Neural cell (in vitro differentiated cells): ENCODE data around the gene HAGHL. TPM values are rescaled to one million over a fixed set of nuclear protein-coding genes. Genes with fewer than 3 reads are reported as not detected.

Experiments
- H2AFZ ChIP-seq: fragments of 200-600, 300-800 bp; sonication (generic), shearing (Covaris generic); 2 replicates; pipeline ENCODE4 v1.6.0; 2014; ENCODE audit warnings: low read depth, mild to moderate bottlenecking, antibody characterized with exemption, low read length, moderate library complexity
- H3F3A ChIP-seq: fragments of 200-600 bp; shearing (Covaris generic); 2 replicates; pipeline ENCODE4 v1.6.1; 2016; ENCODE audit warnings: mild to moderate bottlenecking, moderate library complexity, mixed read lengths, antibody characterized with exemption, low read length; ENCODE audit not compliant: insufficient read depth, poor library complexity, severe bottlenecking
- H3K27ac ChIP-seq: fragments of 200-600, 300-800 bp; sonication (generic), shearing (Covaris generic); 2 replicates; pipeline ENCODE4 v1.5.1; 2014; ENCODE audit warnings: mild to moderate bottlenecking, low read length, moderate library complexity
- H3K27me3 ChIP-seq: fragments of 300-800, 200-600 bp; sonication (generic), shearing (Covaris generic); 2 replicates; pipeline ENCODE4 v1.6.0; 2014; ENCODE audit warnings: mild to moderate bottlenecking, low read depth, low read length, moderate library complexity; ENCODE audit not compliant: insufficient read depth
- H3K36me3 ChIP-seq: fragments of 300-800, 200-600 bp; sonication (generic), shearing (Covaris generic); 2 replicates; pipeline ENCODE4 v1.5.1; 2014; ENCODE audit warnings: mild to moderate bottlenecking, antibody characterized with exemption, low read length, moderate library complexity; ENCODE audit not compliant: insufficient read depth
- H3K4me2 ChIP-seq: fragments of 300-800, 200-600 bp; sonication (generic), shearing (Covaris generic); 2 replicates; pipeline ENCODE4 v1.6.0; 2014; ENCODE audit warnings: mild to moderate bottlenecking, low read length
- H3K4me3 ChIP-seq: fragments of 300-800, 200-600 bp; sonication (generic), shearing (Covaris generic); 2 replicates; pipeline ENCODE4 v1.5.1; 2014; ENCODE audit warnings: mild to moderate bottlenecking, low read length, moderate library complexity
- H3K79me2 ChIP-seq: fragments of 200-600 bp; shearing (Covaris generic); replicated peaks from 2 replicates; pipeline ENCODE4 v1.6.0; 2014; ENCODE audit warnings: mild to moderate bottlenecking, low read length, moderate library complexity; ENCODE audit not compliant: insufficient read depth
- H3K9ac ChIP-seq: fragments of 300-800, 200-600 bp; sonication (generic), shearing (Covaris generic); 2 replicates; pipeline ENCODE4 v1.6.1; 2016; ENCODE audit warnings: mild to moderate bottlenecking, low read length, mixed read lengths
- H3K9me2 ChIP-seq: fragments of 200-600 bp; shearing (Covaris generic); 2 replicates; pipeline ENCODE4 v1.6.1; 2016; ENCODE audit warnings: mild to moderate bottlenecking, low read length, mixed read lengths; ENCODE audit not compliant: insufficient read depth
- H3K9me3 ChIP-seq: fragments of 200-600, 300-800 bp; sonication (generic), shearing (Covaris generic); 2 replicates; pipeline ENCODE4 v1.6.1; 2016; ENCODE audit warnings: mild to moderate bottlenecking, mixed run types, low read length, moderate library complexity, mixed read lengths
- H4K20me1 ChIP-seq: fragments of 200-600 bp; shearing (Covaris generic); 2 replicates; pipeline ENCODE4 v1.6.1; 2016; ENCODE audit warnings: mild to moderate bottlenecking, mixed run types; ENCODE audit not compliant: insufficient read depth
- EP300 ChIP-seq: fragments of 450-650 bp; conservative IDR thresholded peaks from 2 replicates; pipeline ENCODE4 v1.6.1; 2014; ENCODE audit warnings: antibody characterized with exemption, mild to moderate bottlenecking, moderate library complexity; ENCODE audit not compliant: poor library complexity, severe bottlenecking
- EZH2 ChIP-seq: fragments of 200-600, 300-800 bp; shearing (Covaris generic), sonication (generic); IDR thresholded peaks from 2 replicates; pipeline ENCODE4 v1.6.1; 2014; ENCODE audit warnings: antibody characterized with exemption, low read length, borderline replicate concordance, mild to moderate bottlenecking; ENCODE audit not compliant: insufficient read depth, poor library complexity, severe bottlenecking
- MXI1 ChIP-seq: fragments of 450-650 bp; conservative IDR thresholded peaks from 2 replicates; pipeline ENCODE4 v1.6.1; 2014; ENCODE audit warnings: antibody characterized with exemption, mild to moderate bottlenecking; ENCODE audit not compliant: poor library complexity, severe bottlenecking
- POLR2AphosphoS5 ChIP-seq: IDR thresholded peaks from 2 replicates; pipeline ENCODE4 v1.6.1; 2012
- RAD21 ChIP-seq: fragments of 450-650 bp; conservative IDR thresholded peaks from 2 replicates; pipeline ENCODE4 v1.6.1; 2014; ENCODE audit warnings: antibody characterized with exemption, mild to moderate bottlenecking, moderate library complexity
- SMC3 ChIP-seq: fragments of 450-650 bp; conservative IDR thresholded peaks from 2 replicates; pipeline ENCODE4 v1.6.1; 2014; ENCODE audit warnings: antibody characterized with exemption, mild to moderate bottlenecking, moderate library complexity; ENCODE audit not compliant: poor library complexity
- TAF1 ChIP-seq: IDR thresholded peaks from 2 replicates; pipeline ENCODE4 v1.6.1; 2012; ENCODE audit warnings: low read depth
- polyA plus RNA-seq: library from polyadenylated mRNA; depleted of rRNA; stranded (reverse); fragments of >200 nt; gene quantifications from 2 replicates; pipeline ENCODE4 v1.2.3, GENCODE V29; 2014
- TF ChIP-seq, protein P1 (sequence below): fragments of 450-650 bp; IDR thresholded peaks from 2 replicates; pipeline ENCODE4 v1.5.1; 2014; ENCODE audit warnings: antibody characterized with exemption, mild to moderate bottlenecking, moderate library complexity; ENCODE audit not compliant: poor library complexity, severe bottlenecking
- TF ChIP-seq, protein P2 (sequence below): IDR thresholded peaks from 2 replicates; pipeline ENCODE4 v1.6.1; 2012; ENCODE audit warnings: borderline replicate concordance

The HAGHL gene
- polyA plus RNA-seq, 1 donor from 2014 or later: 28.3 TPM

DNA sequence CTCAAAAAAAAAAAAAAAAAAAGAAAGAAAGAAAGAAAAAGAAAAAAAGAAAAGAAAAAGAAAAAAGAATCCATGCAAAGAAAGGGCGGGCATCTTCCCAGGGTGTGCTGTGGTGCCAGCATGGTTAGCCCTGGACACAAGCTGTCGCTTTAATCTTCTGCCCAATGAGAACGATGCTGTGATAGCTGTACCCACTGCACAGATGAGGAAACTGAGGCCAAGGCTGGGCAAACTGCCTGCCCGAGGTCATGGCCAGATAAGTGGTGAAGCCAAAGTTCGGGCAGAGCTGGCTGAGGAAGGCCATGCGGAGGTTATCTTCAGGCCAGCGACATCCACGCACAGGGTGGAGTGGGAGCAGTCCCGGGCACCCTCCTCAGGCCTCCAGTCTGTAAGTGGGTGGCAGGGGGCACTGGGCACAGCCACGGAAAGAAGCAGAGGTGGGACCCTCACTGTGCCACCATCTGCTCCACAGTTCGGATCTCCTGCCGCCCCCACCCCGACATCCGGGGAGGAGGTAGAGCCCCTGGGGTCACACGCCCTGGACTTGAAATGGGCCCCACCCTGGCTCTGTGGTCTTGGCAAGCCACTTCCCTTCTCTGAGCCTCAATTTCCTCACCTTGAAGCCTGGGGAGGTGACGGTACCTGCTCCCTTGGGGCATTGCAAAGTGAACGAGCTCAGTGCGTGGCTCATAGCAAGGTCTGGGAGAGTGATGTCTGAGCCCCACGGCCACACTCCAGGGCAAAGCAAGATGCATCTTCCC lies 27.8 kb upstream of the HAGHL start:
- Histone ChIP-seq H3K36me3 (no peaks in the 10 kb centered on the region), H3K9ac (no peak overlapping the region), H3F3A (no peaks in the 10 kb centered on the region), H2AFZ (no peak overlapping the region), H3K9me2 (no peaks in the 10 kb centered on the region), H3K27me3 (peaks cover 48% of the 10 kb centered on the region), H4K20me1 (peaks cover 52% of the 10 kb centered on the region), H3K27ac (no peak overlapping the region), H3K4me3 (no peak overlapping the region), H3K79me2 (peaks cover 32% of the 10 kb centered on the region), H3K4me2 (no peak overlapping the region), H3K9me3 (no peaks in the 10 kb centered on the region)
- TF ChIP-seq, protein P1, sequence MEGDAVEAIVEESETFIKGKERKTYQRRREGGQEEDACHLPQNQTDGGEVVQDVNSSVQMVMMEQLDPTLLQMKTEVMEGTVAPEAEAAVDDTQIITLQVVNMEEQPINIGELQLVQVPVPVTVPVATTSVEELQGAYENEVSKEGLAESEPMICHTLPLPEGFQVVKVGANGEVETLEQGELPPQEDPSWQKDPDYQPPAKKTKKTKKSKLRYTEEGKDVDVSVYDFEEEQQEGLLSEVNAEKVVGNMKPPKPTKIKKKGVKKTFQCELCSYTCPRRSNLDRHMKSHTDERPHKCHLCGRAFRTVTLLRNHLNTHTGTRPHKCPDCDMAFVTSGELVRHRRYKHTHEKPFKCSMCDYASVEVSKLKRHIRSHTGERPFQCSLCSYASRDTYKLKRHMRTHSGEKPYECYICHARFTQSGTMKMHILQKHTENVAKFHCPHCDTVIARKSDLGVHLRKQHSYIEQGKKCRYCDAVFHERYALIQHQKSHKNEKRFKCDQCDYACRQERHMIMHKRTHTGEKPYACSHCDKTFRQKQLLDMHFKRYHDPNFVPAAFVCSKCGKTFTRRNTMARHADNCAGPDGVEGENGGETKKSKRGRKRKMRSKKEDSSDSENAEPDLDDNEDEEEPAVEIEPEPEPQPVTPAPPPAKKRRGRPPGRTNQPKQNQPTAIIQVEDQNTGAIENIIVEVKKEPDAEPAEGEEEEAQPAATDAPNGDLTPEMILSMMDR: no peak
- no peak for TF ChIP-seq EZH2
- TF ChIP-seq POLR2AphosphoS5: no peak
- TF ChIP-seq TAF1: no peak
- TF ChIP-seq RAD21: no peak
- TF ChIP-seq, protein P2, sequence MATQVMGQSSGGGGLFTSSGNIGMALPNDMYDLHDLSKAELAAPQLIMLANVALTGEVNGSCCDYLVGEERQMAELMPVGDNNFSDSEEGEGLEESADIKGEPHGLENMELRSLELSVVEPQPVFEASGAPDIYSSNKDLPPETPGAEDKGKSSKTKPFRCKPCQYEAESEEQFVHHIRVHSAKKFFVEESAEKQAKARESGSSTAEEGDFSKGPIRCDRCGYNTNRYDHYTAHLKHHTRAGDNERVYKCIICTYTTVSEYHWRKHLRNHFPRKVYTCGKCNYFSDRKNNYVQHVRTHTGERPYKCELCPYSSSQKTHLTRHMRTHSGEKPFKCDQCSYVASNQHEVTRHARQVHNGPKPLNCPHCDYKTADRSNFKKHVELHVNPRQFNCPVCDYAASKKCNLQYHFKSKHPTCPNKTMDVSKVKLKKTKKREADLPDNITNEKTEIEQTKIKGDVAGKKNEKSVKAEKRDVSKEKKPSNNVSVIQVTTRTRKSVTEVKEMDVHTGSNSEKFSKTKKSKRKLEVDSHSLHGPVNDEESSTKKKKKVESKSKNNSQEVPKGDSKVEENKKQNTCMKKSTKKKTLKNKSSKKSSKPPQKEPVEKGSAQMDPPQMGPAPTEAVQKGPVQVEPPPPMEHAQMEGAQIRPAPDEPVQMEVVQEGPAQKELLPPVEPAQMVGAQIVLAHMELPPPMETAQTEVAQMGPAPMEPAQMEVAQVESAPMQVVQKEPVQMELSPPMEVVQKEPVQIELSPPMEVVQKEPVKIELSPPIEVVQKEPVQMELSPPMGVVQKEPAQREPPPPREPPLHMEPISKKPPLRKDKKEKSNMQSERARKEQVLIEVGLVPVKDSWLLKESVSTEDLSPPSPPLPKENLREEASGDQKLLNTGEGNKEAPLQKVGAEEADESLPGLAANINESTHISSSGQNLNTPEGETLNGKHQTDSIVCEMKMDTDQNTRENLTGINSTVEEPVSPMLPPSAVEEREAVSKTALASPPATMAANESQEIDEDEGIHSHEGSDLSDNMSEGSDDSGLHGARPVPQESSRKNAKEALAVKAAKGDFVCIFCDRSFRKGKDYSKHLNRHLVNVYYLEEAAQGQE: no peak
- no peak for TF ChIP-seq MXI1
- no peak for TF ChIP-seq EP300
- TF ChIP-seq SMC3: no peak

DNA sequence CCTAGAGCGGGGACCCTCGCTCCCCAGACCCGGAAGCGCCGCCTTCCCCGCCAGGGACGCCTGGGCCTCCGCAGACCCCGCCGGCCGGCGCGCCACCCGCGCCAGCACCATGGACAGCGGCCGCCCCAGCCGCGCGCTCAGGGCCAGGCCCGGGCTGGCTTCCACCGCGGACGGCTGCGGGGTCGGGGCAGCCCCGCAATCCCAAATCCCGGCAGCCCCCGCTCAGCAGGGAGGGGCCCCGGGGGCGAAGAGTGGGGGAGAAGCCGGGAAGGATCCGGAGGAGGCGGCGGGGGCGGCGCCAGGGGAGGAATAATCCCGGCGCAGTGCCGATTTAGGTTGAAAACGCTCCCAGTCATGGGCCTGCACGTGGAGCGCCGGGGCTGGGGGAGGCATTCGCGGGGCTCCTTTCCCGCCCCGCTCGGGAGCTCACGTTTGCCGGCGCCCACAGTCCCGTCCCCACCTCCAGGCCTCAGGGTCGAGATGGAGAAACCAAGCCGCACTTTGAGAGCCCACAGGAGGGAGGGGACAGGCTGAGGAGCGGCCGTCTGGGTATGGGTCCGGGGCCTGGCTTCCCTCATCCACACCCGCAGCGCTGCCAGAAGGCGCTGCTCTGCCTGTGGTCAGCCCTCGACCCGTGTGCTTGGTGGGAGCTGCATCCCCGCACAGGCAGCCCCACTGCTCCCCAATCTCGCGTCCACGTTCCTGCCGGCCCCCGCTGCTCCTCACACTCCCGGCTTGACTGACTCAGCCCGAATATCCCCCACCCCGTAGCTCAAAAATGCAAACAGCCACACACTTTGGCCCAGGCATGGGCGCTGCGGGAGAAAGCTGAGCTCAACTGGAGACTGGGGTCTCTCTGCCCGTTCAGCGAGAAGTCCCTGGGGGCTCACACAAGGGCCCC lies 26.0 kb upstream of the HAGHL start:
- H3F3A ChIP-seq: no peaks in the 10 kb centered on the region
- peaks cover 36% of the 10 kb centered on the region for H3K27me3 ChIP-seq
- H3K27ac ChIP-seq: no peak overlapping the region
- H3K9me3 ChIP-seq: no peaks in the 10 kb centered on the region
- H4K20me1 ChIP-seq: peaks cover 53% of the 10 kb centered on the region
- peak overlapping the region; percentile 56 for H3K9ac ChIP-seq
- H3K4me2 ChIP-seq: peak overlapping the region; percentile 35
- no peaks in the 10 kb centered on the region for H3K9me2 ChIP-seq
- TF ChIP-seq TAF1 (no peak), EZH2 (no peak), MXI1 (peak; percentile 43)
- TF ChIP-seq, protein P2: peak; percentile 57
- H2AFZ ChIP-seq: no peak overlapping the region
- peak overlapping the region; percentile 62 for H3K4me3 ChIP-seq
- H3K79me2 ChIP-seq: peaks cover 43% of the 10 kb centered on the region
- H3K36me3 ChIP-seq: no peaks in the 10 kb centered on the region
